Left lobe of liver (tissue), 2 donors: ENCODE results near the gene SLC28A3. TPM values are rescaled to one million over a fixed set of nuclear protein-coding genes. Genes with fewer than 3 reads are reported as not detected.
A peak's percentile ranks its signal among the peaks of the same experiment; 100 is the strongest.

ENCODE experiments used
- ATAC-seq: fragments of 200-7000 bp; cut with Tn5 transposase; one replicate; pipeline ENCODE4 v1.9.1; 2020; ENCODE audit warnings: mild to moderate bottlenecking, moderate library complexity
- DNase-seq: peaks from one replicate; pipeline ENCODE4 v3.0.0-alpha.2; 2020; ENCODE audit warnings: low spot score
- total RNA-seq: library from RNA; stranded (reverse); gene quantifications from one replicate; pipeline ENCODE4 v1.2.1, GENCODE V29; 2021
- donor health status: DM: no; HTN: no; CAD: no; lungs with moderate emphysema.
- donor health status: DM: no; HTN: yes; CAD: no.

The SLC28A3 gene
- total RNA-seq, 1 donor from 2014 or later = 0.10 TPM

DNA sequence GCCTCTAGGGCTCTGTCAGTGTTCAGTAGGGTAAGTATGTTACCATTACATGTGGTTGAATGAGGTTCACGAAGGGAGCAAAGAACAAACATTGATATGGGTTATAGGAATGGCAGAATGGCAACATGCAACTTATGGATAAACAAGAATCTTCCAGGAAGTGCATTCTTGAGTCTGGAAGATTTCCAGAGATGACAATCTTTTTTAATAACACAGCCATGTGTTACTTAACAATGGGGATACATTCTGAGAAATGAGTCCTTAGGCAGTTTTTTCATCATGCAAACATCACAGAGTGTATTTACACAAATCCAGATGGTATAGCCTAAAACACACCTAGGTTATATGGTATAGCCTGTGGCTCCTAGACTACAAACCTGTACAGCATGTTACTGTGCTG is 9.1 kb upstream of the SLC28A3 start:
- no peak for DNase-seq
- no peak for ATAC-seq

DNA sequence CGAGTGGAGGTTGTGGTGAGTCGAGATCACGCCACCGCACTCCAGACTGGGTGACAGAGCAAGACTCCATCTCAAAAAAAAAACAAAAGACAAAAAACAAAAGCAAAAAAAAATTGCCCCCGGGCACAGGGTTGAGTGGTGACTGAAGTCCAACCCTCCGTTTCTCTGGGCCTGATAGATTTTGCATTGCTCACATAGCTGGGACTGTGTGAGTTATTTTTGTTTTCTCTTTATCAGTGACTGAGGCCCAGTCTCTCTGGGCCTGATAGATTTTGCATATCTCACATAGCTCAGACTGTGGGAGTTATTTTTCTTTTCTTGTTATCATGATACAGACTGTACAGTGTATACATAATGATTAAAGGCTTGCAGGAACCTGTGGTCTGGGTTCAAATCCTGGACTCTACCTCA is 2.6 kb upstream of the SLC28A3 start:
- DNase-seq (no peak), ATAC-seq (no peak)

DNA sequence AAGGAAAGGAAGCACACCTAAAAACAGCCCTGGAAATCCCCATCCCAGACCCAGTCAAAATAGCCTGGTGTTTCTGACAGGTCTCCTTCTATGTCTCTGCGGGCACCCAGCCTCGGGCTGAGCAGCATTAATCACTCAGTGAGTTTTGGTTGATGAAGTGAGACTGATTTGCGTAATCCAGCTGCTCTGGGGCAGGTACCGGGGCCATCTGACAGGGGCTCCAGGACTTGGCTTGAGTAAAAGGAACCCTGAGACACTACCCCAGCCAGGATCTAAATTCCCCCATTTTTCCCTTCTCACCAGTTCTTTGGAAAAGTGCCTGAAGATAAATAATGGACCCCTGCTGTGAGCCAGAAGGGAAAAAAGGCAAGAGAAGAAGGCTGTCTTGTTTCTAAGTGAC is 596 bp downstream of the SLC28A3 start:
- ATAC-seq = no peak

DNA sequence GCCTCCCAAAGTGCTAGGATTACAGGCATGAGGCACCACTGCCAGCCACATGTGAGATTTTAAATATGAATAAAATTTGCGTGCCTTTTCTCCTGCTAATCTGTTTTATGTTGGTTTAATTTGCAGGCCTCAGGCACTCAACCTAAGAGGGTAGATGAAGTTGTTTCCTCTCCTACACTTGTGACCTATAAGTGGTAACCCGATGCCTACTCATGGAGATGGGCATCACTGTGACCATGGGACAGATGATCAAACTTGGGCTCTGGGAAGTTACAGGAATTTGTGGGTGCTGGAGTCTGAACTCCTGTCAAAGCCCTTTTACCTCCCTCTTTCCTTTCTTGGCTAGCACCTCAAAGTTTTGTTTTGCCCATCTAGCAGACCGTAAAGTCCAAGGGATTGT is 1.1 kb downstream of the SLC28A3 start:
- ATAC-seq (no peak), DNase-seq (no peak)

More for the DNA sequence above, 596 bp downstream of the SLC28A3 start:
- no peak for DNase-seq

DNA sequence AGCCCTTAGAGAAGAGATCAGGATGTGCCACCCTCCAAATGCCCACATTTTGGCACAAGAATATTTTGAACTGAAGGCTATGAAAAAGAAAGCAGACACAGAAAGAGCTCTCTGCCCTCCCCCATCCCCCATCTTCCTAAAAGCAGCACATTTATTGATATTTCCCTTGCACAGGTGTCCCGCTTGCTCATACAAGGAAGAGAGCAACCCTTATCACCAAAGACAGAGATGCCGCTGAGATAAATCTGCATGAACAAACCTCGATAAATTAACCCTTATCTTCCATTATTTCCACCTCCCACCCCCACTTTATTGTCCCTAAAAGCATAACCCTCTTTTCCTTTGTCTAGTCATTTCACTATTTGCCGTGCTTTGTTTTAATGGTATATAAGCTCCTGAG is 1.8 kb downstream of the SLC28A3 start:
- DNase-seq (no peak), ATAC-seq (no peak)

DNA sequence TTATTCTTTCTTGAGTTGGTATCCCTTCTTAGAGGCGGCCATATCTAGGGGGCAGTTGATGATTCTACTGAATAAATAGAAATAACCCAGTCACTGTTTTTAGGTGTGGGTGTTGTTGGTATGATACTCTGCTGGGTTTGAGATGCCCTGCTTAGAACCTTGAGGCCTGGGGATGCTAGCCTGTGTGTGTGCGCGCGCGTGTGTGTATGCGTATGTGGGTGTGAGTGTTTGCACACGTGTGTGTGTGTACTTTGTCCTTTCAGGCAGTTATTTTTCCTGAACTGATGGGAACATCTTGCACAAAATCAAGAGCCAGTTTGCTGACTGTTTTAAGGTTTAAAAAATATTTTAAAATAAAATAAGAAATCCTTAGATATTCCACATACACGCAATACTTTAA is 3.3 kb downstream of the SLC28A3 start:
- ATAC-seq (no peak), DNase-seq (no peak)

DNA sequence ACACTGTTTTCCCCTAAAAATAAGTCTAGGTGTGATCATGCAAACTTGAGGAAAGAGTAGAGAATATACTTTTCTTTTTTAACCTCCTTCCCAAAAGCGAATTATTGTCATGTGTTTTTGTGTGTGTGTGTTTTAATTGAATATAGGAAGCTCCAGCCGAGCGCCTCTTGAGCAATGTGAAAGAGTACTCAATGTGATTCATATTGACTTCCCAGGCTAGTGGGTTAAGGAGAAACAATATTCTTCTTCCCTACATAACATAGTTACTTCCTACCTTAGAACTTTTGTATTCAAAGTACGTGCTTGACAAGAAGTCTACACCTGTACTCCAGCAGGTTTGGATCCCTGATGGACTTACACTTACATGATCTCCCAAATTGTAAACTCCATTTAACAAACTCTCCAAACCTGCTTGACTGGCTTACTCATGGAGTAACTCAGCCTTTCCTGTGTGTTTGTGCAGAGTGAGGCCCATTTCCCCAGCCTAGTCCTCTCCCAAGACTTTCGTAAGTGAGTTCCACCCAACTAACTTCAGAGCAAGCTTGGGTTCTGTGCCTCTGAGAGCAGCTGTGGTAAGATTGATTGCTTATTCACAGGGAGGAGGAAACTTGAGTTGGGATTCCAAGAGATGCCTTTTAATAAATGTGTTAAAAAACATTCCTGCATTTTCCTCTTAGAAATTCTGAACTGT is 9.3 kb downstream of the SLC28A3 start:
- DNase-seq (no peak), ATAC-seq (no peak)

DNA sequence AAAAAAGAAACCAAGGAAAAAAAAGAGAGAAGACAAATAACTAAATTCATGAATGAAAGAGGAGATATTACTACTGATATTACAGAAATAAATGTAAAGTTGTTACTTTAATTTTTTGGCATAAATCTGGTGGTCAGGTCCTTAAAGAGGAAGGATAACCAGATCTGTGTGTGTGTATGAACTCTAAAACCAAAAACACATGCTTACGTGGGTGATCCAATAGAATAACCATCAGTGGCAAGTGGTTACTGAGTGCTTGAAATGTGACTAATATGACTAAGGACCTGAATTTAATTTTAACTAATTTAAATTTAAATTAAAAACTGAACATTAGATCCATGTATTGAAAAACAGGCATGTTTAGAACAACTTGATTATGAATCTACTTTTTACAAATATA is 10.3 kb downstream of the SLC28A3 start:
- DNase-seq = no peak
- no peak for ATAC-seq

DNA sequence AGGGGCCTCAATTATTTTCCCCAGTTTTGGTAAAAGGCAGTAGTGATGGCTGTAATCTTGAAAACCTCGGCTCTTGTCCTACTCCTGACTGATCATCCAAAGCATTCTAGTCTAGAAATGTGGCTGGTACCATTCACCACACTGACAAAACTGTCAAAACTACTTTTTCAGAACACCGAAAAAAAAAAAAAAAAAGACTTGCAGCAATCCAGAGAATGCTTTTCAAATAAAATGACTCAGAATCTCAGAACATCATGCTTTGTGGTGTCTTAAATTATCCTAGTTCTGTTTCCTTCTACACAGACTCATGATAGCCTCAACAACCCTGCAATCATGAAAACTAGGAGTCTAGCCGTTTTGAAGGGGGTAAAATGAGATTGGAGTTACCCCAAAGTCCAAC is 13.4 kb downstream of the SLC28A3 start:
- ATAC-seq = no peak
- DNase-seq = no peak

DNA sequence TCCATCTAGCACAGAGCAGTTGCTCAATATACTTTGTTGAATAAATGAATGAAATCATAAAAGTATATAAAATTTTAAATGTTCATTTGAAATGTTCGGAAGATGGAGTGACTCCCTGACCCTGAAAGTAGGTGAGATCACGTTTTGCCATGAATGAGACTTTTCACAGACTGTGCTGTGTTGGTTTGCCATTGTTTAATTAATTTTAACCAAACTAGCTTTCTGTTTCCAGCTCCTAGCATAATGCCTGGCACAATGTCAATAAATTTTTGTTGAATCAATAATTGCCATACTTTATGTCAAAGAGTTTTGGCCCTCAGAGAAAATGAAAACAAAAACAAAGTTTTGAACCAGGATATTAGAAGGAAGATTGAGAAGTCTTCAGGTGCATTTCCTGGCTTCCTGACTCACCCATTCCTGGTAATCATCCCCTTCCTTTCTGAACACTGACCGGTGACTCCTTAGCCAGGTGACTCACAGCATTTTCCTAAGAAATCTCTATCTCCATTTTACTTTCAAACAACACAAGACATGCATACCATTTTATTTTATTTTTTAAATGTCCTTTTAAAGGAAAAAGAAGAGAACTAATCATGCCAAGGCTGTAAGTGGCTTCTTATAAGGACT is 15.1 kb downstream of the SLC28A3 start:
- ATAC-seq = no peak
- DNase-seq = no peak

DNA sequence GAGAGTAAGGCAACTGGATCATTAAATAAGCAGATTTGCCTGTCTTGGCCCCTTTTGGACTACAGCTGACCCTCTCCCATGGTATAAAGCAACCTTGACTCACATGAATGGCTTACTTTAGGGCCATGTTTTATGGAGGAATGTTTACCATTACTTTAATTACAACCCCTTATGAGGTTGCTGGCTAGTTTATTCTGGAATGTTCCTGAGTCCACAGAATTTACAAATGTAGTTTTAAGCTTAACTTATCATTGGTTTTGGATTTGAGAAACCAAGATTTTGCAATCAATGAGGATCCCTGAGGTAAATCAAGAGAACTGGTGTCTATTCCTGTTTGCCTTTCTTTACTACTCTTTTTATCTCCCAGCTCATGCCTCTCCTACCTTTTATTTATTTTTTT is 15.7 kb downstream of the SLC28A3 start:
- ATAC-seq = no peak

DNA sequence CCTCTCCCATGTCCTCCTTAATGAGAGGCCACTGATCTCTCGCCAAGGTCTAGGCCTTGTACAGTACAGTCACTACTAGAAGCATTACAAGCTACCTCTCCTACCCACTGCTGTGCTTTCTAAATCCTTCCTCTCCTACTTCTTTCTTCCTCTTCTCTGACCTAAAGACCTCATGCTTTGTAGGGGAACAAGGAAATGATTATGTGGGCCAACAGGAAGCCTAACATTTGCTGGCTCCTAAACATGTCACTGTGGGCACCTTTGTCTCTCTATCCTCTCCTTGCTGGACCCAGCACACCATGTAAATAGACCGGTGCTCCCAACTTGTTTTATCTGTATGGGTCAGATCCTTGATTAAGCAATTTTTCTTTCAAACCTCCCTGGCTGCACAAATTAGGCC is 16.7 kb downstream of the SLC28A3 start:
- peak; percentile 26 for ATAC-seq
- DNase-seq = no peak

More for the DNA sequence above, 15.7 kb downstream of the SLC28A3 start:
- DNase-seq = no peak

DNA sequence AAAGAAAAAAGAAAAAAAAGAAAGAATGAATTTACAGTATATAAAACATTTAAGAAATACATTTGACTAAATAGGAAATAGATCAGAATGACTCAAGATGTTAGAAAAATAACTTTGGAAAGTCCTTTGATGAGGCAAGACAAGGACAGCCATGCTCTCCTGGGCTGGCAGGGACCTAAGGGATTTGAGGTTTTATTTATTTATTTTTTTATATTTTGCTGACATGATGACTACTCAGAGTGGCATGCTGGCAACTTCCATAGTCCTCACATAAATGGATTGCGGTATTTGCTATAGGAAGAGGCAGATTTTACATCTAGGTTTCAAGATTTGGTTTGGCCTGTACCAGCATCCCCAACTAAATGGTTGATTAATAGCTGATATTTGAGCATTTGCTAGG is 17.7 kb downstream of the SLC28A3 start:
- no peak for DNase-seq

DNA sequence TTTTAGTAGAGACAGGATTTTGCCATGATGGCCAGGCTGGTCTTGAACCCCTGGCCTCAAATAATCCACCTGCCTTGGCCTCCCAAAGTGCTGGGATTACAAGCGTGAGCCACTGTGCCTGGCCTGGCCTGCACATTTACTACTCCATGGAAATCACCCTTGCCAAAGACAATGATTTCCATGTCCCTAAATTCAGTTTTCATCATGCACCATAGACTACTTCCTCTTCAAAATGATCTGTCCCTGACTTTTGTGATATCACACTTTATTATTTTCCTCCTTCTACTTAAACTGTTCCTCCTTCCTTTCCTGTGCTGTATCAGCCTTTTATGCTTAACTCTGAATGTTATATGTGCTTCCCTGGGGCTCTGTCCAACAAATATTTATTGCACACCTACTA is 20.3 kb downstream of the SLC28A3 start:
- ATAC-seq (no peak), DNase-seq (no peak)

More for the DNA sequence above, 17.7 kb downstream of the SLC28A3 start:
- ATAC-seq = no peak

DNA sequence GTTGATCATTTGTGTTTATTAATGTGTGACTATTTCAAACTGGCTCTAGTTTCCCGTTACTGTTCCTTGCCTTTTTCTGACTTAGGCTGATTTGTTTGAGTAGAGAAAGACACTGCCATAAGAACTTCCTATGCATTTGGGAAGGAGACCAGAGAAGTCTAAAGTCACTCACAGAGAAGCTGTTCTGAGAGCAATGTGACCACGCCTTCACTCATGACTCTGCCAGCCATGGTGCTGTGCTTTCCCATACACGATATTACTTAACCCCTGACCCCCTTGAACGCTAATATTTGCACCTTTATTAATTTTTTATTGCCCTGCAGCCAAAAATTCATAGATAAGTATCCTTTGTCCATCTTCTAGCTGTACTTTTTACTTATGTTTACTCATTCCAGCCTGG is 20.9 kb downstream of the SLC28A3 start:
- DNase-seq (no peak), ATAC-seq (no peak)

DNA sequence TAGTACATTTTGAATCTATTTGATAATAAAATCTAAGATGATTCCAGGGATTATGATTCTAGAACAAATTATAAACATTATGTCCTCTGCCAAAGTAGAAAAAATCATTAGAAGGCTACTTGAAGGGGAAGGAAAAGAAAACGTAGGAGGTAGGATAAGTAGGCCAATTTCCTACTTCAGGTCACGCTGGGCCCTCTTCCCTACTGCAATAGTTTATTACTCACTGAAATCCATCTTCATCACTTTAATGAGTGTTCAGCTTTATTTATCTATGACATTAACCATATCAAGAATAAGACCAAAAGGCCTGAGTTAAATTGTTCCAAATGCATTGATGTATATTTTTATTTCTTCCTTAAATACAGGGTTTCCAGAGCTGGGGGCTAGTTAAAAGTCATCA is 21.6 kb downstream of the SLC28A3 start:
- ATAC-seq (no peak), DNase-seq (no peak)

DNA sequence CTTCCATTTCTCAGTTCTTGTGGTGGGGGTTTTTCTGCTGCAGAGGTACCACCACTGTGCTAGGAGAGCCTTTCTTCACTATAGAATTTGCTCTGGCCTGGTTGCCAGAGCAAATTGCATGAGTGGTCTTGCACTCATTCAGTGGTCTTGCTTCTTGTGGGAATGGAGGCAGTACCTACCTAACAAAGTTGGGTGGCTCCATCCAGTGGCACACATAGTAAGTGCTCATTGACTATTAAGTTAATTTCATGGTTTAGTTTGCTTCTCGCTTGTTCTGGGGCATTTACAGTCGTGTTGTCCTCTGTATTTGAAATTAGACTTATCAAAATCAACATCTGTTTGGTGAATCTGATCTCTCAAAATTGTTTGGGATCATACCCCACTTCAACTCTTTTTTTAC is 23.0 kb downstream of the SLC28A3 start:
- DNase-seq (no peak), ATAC-seq (no peak)

DNA sequence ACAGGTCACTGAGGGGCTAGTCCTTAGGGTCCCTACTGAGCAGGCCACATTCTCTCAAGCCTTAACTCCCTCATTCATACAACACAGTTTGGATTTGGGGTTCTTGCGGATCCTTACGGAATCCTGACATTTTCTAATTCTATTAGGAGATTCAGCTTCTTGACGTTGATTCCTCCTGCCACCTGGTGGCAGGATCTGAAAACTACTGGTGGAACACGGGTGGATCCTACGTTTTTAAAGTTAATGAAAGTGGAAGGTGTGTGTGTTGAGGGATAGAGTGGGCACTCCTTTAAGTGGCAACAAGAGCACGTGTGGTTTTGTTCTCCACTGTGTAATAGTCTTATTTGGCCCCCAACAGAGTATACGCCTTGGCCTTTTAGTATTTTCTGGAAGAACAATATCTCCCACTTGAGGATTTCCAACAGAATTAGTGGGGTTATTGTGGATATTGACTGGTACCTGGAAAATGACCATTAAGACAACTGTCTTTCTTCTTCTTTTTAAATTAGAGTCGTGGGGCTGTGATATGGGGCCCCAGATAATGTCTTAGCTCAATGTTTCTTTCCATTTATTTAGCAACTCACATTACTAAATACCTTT is 25.2 kb downstream of the SLC28A3 start:
- DNase-seq = peak; percentile 54
- peak; percentile 90 for ATAC-seq

DNA sequence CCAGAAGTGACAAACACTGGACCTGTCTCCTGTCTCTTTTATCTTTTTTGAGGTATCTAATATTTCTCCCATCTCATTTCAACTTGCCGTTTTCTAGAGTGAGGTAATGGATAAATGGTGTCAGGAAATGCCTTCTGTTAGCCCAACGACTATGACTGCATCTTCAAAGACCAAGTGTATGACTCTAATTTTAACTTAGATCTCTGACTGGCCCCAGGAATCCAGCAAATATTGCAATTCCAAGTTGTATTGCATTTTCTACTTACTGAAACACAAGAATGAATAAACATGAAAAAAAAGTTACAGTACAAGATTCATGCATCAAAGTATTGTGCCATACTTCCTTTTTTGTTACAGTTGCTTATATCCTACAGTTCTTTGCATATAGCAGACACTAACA is 26.3 kb downstream of the SLC28A3 start:
- DNase-seq = no peak
- no peak for ATAC-seq

DNA sequence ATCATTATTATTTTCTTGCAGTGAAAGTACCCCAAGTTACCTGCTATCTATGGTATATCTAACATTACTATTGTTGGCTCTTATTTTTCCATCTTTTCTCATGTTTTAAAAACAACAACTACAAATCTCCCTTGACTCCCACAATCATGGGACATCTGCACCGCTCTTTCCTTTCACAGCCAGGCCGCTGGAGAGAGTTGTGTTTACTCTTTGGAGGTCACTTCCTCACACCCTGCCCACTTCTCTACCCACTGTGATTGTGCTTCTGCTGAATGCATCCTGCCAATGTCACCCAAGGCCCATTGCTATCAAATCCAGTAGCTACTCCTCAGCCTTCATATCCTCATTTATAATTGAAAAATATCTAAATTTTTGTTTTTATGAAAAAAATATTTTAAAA is 29.7 kb downstream of the SLC28A3 start:
- no peak for ATAC-seq
- no peak for DNase-seq

DNA sequence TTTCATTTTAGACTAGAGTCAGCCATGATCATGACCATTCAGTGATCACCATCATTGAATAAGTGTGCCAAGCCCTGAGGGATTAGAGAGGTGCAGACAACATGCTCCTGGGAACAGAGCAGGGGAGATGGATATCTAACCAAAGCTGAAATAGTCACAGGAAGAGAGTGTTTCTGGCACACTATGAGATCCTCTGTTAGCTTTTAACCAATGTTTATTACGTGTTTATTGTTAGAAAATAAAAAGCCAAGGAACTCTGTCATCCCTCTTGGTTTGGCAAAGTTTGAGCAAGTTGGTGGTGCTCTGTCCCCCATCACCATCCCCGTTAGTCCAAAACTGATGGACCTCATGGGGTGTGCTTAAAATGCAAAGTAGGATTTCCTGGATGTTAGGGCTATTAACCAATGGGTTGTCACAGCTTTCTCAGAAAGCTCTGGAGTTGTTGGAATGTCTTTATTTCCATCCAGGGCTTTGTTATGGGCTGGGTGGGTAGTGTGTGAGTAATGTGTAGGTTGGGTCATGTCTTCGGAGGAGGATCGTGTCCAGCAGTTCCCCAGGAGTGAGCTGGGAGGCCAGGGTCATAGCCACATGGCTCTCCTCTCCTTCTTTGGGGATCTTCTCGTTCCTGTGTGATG is 34.9 kb downstream of the SLC28A3 start:
- no peak for DNase-seq
- ATAC-seq = no peak

DNA sequence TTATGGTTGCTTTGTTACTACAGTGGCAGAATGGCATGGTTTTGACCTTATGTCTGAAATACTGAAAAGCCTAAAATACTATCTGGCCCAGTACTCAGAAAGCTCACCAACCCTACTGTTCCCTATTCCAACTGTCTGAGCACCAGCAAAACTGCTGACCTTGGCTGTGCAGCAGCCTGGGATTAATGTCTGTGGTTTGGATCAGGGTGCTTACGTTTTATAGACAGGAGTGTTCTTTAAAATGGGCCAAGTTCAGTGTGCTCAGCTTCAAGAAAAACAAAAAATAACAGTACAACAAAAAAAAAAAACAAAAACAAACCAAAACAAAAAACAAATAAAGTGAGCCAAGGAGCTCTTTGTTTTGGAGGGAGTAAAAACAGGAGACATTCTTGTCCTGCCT is 36.4 kb downstream of the SLC28A3 start:
- ATAC-seq (no peak), DNase-seq (no peak)
